Measurements from ENCODE around the gene UQCRQ. TPM values are rescaled to one million over a fixed set of nuclear protein-coding genes. Genes with fewer than 3 reads are reported as not detected.

UQCRQ gene
- total and polyA plus RNA-seq, 9 of the 15 experiments (the other 6 are each of a cell fraction or from before 2014, with no cell fraction given) = 235 to 2,421 (median 883) TPM

DNA sequence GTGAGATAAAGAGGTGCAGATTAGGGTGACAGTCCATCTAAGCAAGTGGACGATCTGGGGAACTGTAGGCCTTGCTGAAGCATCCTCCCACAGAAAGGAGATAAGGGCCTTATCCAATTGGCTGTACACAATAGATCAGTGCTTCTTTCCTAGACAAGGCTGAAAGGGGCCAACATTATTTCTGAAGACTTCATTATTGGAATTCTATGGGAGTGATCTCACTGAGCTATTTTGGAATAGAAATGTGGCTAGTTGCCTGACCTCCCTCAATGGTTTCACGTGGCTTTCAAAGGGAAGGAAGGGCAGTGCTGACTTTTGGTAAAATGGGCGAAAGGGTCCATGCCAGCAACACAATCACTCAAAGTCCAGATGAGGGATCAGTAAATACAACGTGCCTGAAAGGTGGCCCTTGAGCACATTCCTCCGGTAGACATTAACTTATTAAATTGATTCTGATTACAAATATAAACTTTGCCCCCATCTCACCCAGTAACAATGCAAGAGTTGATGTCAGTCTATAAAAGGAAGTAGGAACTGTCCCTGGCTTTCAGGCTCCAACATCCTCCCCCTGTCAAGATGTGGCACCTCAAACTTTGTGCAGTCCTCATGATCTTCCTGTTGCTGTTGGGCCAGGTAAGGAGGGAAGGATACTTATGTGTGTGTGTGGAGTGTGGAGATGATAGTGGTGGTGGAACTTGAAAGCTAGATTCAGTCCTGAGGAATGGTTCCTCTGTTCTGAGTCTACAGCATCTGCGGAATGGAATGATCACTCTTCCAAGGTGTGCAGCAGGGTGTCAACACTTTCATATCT is 6.9 kb downstream of the UQCRQ start, which contains the start of gene LEAP2 (continued):
- TF ChIP-seq, protein P1, sequence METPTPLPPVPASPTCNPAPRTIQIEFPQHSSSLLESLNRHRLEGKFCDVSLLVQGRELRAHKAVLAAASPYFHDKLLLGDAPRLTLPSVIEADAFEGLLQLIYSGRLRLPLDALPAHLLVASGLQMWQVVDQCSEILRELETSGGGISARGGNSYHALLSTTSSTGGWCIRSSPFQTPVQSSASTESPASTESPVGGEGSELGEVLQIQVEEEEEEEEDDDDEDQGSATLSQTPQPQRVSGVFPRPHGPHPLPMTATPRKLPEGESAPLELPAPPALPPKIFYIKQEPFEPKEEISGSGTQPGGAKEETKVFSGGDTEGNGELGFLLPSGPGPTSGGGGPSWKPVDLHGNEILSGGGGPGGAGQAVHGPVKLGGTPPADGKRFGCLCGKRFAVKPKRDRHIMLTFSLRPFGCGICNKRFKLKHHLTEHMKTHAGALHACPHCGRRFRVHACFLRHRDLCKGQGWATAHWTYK (CRISPR knock-in tag; IDR thresholded peaks at IDR 0.05) = no peak
- TF ChIP-seq THRAP3 (IDR thresholded peaks at IDR 0.05; ENCODE audit: borderline replicate concordance) (no peak), SOX6 (IDR thresholded peaks at IDR 0.05) (peak; percentile 66), DPF2 (IDR thresholded peaks at IDR 0.05) (peak; percentile 25; the same call in 1 of the 2 replicates), TAL1 (IDR thresholded peaks at IDR 0.05) (no peak), PBX2 (CRISPR knock-in tag; IDR thresholded peaks at IDR 0.05; ENCODE audit: low read depth) (no peak), PBX2 (tag; conservative IDR thresholded peaks at IDR 0.05; ENCODE audit: low read depth) (peak; percentile 46; the same call in 1 of the 2 replicates), GATA2 (CRISPR knock-in tag; IDR thresholded peaks at IDR 0.05) (peak; percentile 73), SP1 (CRISPR knock-in tag; IDR thresholded peaks at IDR 0.05) (0 out of 2 replicates have a peak, but pooled peaks have one; percentile 8), ZNF354B (CRISPR knock-in tag; IDR thresholded peaks at IDR 0.05) (no peak), ARID1B (IDR thresholded peaks at IDR 0.05) (peak; percentile 22; the same call in 1 of the 2 replicates), FOXM1 (IDR thresholded peaks at IDR 0.05; ENCODE audit: low read depth) (no peak), FOXM1 (CRISPR knock-in tag; IDR thresholded peaks at IDR 0.05; ENCODE audit: low read depth) (no peak), MEIS2 (IDR thresholded peaks at IDR 0.05; ENCODE audit: partially characterized antibody) (peak; percentile 81), HNRNPK (IDR thresholded peaks at IDR 0.05; ENCODE audit: low read depth, low read length, poor library complexity, severe bottlenecking) (no peak), NFATC3 (IDR thresholded peaks at IDR 0.05) (no peak), HSF4 (CRISPR knock-in tag; IDR thresholded peaks at IDR 0.05; ENCODE audit: borderline replicate concordance) (no peak), TAF7 (tag; IDR thresholded peaks at IDR 0.05) (no peak), POLR2B (IDR thresholded peaks at IDR 0.05; ENCODE audit: low read depth, partially characterized antibody) (peak; percentile 37), ZNF197 (CRISPR knock-in tag; IDR thresholded peaks at IDR 0.05; ENCODE audit: low read depth) (no peak), RCOR1 (IDR thresholded peaks at IDR 0.05; ENCODE audit: borderline replicate concordance in 1 of 2, low read depth in 2 of 2, low read length in 2 of 2) (peak in 1 of 2 experiments; percentile 91; a peak in 2 of 4 replicates)
